Breast epithelium (tissue), 4 donors: ENCODE measurements around the gene SV2C. TPM values are rescaled to one million over a fixed set of nuclear protein-coding genes. Genes with fewer than 3 reads are reported as not detected.

Experiments
- DNase-seq, 2 donors: peaks; one replicate each; pipeline ENCODE4 v3.0.0-alpha.2; 2019; ENCODE audit warnings: low spot score in 2 of 2
- H3K27ac ChIP-seq, 2 donors: fragments of 200-600 bp; sonication (generic) in 1 of 2; one replicate each; pipeline ENCODE4 v1.5.1; 2016 to 2019; ENCODE audit warnings: mild to moderate bottlenecking in 1 of 2
- H3K27me3 ChIP-seq, 2 donors: fragments of 200-600 bp; sonication (generic) in 1 of 2; one replicate each; pipeline versions ENCODE4 v1.5.1 to v1.6.0; 2017 to 2019; ENCODE audit warnings: control low read depth in 1 of 2, mild to moderate bottlenecking in 1 of 2
- H3K36me3 ChIP-seq: fragments of 200-600 bp; one replicate; pipeline ENCODE4 v1.5.1; 2019
- H3K4me1 ChIP-seq, 2 donors: fragments of 200-600 bp; sonication (generic); one replicate each; pipeline ENCODE4 v1.5.1; 2016 to 2019; ENCODE audit warnings: control low read depth in 1 of 2
- H3K4me3 ChIP-seq, 3 donors: fragments of 200-600 bp; sonication (generic); 1 replicate in 2 of 3; 2 replicates in 1 of 3; pipeline ENCODE4 v1.5.1; 2016 to 2019; ENCODE audit warnings: mild to moderate bottlenecking in 3 of 3, moderate library complexity in 2 of 3
- H3K9me3 ChIP-seq, 2 donors: fragments of 200-600 bp; sonication (generic) in 1 of 2; one replicate each; pipeline ENCODE4 v1.5.1; 2016 to 2019; ENCODE audit warnings: control low read depth in 1 of 2
- POLR2A ChIP-seq: fragments of 450-650 bp; IDR thresholded peaks from one replicate; pipeline ENCODE4 v1.6.1; 2016; ENCODE audit warnings: antibody characterized with exemption, mild to moderate bottlenecking, moderate library complexity
- POLR2AphosphoS5 ChIP-seq, 3 donors: sonication (generic); formaldehyde crosslinking; IDR thresholded peaks; one replicate each; pipeline ENCODE4 v1.6.1; 2017; ENCODE audit warnings: antibody characterized with exemption in 3 of 3
- intact Hi-C: fragments of 100-400 bp; cut with DNase I; formaldehyde crosslinking; loops from one replicate; pipeline ENCODE4 v1.15.1; 2023; ENCODE audit warnings: low total_unique reads
- total RNA-seq, 3 donors: library from RNA; depleted of rRNA; stranded (reverse); fragments of >200 nt; gene quantifications; one replicate each; pipeline ENCODE4 v1.1.0, GENCODE V29; 2016
- TF ChIP-seq, protein P1 (sequence below), 3 donors: fragments of 450-650 bp; IDR thresholded peaks; one replicate each; pipeline ENCODE4 v1.5.1; 2016 to 2017; ENCODE audit warnings: antibody characterized with exemption in 3 of 3, mild to moderate bottlenecking in 3 of 3, moderate library complexity in 3 of 3

SV2C gene
- total RNA-seq, 3 donors from 2014 or later: 0.32 to 1.3 (median 0.59) TPM

DNA sequence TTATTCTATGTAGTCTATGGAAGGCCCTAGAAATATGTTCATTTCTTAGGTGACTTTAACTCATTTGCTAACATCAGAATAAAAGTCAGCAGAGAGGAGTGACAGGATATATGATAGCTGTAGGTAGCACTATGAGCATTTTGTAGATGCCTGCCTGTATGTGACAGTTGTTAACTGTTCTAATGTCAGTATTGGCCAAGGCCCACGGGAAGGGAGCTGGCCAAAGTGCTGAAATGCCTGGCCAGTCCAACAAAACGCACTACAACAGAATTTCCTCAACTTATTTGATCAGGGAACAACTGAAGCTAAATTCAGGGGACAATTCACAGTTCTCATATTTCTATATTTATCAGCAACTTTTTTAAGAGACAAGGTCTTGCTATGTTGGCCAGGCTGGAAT lies 20.8 kb downstream of the SV2C start:
- Histone ChIP-seq H3K27me3 (peaks cover 0 to 10% of the 10 kb centered on the region in 2 donors), H3K4me3 (no peak overlapping the region), H3K4me1 (no peaks in the 10 kb centered on the region), H3K36me3 (no peaks in the 10 kb centered on the region), H3K27ac (no peak overlapping the region), H3K9me3 (no peaks in the 10 kb centered on the region)
- intact Hi-C loops: no loop called here
- DNase-seq: no peak
- TF ChIP-seq POLR2A (no peak), POLR2AphosphoS5 (IDR thresholded peaks at IDR 0.05) (no peak)
- TF ChIP-seq, protein P1, sequence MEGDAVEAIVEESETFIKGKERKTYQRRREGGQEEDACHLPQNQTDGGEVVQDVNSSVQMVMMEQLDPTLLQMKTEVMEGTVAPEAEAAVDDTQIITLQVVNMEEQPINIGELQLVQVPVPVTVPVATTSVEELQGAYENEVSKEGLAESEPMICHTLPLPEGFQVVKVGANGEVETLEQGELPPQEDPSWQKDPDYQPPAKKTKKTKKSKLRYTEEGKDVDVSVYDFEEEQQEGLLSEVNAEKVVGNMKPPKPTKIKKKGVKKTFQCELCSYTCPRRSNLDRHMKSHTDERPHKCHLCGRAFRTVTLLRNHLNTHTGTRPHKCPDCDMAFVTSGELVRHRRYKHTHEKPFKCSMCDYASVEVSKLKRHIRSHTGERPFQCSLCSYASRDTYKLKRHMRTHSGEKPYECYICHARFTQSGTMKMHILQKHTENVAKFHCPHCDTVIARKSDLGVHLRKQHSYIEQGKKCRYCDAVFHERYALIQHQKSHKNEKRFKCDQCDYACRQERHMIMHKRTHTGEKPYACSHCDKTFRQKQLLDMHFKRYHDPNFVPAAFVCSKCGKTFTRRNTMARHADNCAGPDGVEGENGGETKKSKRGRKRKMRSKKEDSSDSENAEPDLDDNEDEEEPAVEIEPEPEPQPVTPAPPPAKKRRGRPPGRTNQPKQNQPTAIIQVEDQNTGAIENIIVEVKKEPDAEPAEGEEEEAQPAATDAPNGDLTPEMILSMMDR (IDR thresholded peaks at IDR 0.05): no peak

GRCh38 chr5:76106149-76106548 lies 23.0 kb downstream of the SV2C start:
- intact Hi-C loops: no loop called here
- no peaks in the 10 kb centered on the region for H3K4me1 ChIP-seq
- no peak for TF ChIP-seq POLR2AphosphoS5 (IDR thresholded peaks at IDR 0.05)
- TF ChIP-seq POLR2A: no peak
- no peak for DNase-seq
- H3K9me3 ChIP-seq: no peaks in the 10 kb centered on the region
- no peaks in the 10 kb centered on the region for H3K36me3 ChIP-seq
- no peak overlapping the region for H3K27ac ChIP-seq
- H3K4me3 ChIP-seq: no peak overlapping the region
- peaks cover 0 to 10% of the 10 kb centered on the region in 2 donors for H3K27me3 ChIP-seq

GRCh38 chr5:76111477-76112174 lies 28.4 kb downstream of the SV2C start:
- no peaks in the 10 kb centered on the region for H3K36me3 ChIP-seq
- no peaks in the 10 kb centered on the region for H3K9me3 ChIP-seq
- TF ChIP-seq POLR2AphosphoS5 (IDR thresholded peaks at IDR 0.05) (no peak), POLR2A (no peak)
- TF ChIP-seq, protein P1 (IDR thresholded peaks at IDR 0.05): no peak
- DNase-seq: no peak
- intact Hi-C loops: no loop called here
- no peaks in the 10 kb centered on the region for H3K4me1 ChIP-seq
- H3K27me3 ChIP-seq: no peaks in the 10 kb centered on the region
- H3K27ac ChIP-seq: no peak overlapping the region
- H3K4me3 ChIP-seq: no peak overlapping the region

- Histone ChIP-seq H3K4me1 (no peaks in the 10 kb centered on the region), H3K36me3 (no peaks in the 10 kb centered on the region), H3K9me3 (no peaks in the 10 kb centered on the region), H3K27me3 (no peaks in the 10 kb centered on the region), H3K4me3 (no peak overlapping the region), H3K27ac (no peak overlapping the region)
- DNase-seq: no peak
- intact Hi-C loops: no loop called here
- TF ChIP-seq, protein P1 (IDR thresholded peaks at IDR 0.05): no peak
- TF ChIP-seq POLR2AphosphoS5 (IDR thresholded peaks at IDR 0.05) (no peak), POLR2A (no peak)
Measured at GRCh38 chr5:76113103-76113502, 29.9 kb downstream of the SV2C start.

- H3K27me3 ChIP-seq: no peaks in the 10 kb centered on the region
- intact Hi-C loops: no loop called here
- no peak for DNase-seq
Measured at GRCh38 chr5:76114179-76114851, 31.1 kb downstream of the SV2C start.

More at GRCh38 chr5:76114179-76114851, 31.1 kb downstream of the SV2C start:
- no peak for TF ChIP-seq POLR2A
- TF ChIP-seq POLR2AphosphoS5 (IDR thresholded peaks at IDR 0.05): no peak
- TF ChIP-seq, protein P1 (IDR thresholded peaks at IDR 0.05): no peak
- Histone ChIP-seq H3K9me3 (no peaks in the 10 kb centered on the region), H3K4me1 (no peaks in the 10 kb centered on the region), H3K27ac (no peak overlapping the region), H3K4me3 (no peak overlapping the region), H3K36me3 (no peaks in the 10 kb centered on the region)
